ENCODE data around the gene POT1. TPM values are rescaled to one million over a fixed set of nuclear protein-coding genes. Genes with fewer than 3 reads are reported as not detected.

POT1 gene
- polyA plus RNA-seq, 2 donors: 2.8 to 4.3 TPM

Other genes starting within 250 kb of the POT1 start
- gene GPR37, start 164.0 kb downstream of the POT1 start, polyA plus RNA-seq: 1 to 10 TPM in 1 of 2 donors, under 1 TPM in 1; 0.90 to 3.6 TPM